Colon (tissue), 2 donors: ENCODE data around the gene IGDCC3.

Experiments
- FAIRE-seq: peaks from 2 replicates; lab custom pipeline; 2012; peaks lifted over from hg19 to GRCh38; lab: Jason Lieb, UNC
- donor health status: control.
- donor health status: control.

Gene IGDCC3

DNA sequence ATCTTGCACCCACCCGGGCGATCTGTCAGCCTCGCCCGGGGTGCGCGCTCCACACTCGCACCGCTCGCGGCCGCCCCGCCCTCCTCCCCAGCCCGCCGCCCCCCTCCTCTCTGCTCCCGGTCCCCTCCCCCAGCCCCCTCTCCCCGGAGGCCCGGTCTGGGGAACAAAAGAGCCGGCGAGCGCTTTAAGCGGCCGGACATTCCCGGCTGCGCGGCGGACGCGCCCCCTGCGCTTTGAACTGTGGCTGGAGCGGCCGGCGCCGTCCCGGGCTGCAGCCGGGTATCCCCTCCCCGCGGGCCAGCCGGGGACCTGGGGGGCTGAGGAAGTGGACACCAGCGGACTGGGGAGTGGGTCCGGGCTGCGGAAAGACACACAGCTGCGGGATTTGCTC is at the start of gene IGDCC3:
Gene IGDCC3 (minus strand): TSS at position 27 of the 391 bp plus-strand sequence. CDS start 214 bp downstream, outside the sequence.
- no peak for FAIRE-seq

DNA sequence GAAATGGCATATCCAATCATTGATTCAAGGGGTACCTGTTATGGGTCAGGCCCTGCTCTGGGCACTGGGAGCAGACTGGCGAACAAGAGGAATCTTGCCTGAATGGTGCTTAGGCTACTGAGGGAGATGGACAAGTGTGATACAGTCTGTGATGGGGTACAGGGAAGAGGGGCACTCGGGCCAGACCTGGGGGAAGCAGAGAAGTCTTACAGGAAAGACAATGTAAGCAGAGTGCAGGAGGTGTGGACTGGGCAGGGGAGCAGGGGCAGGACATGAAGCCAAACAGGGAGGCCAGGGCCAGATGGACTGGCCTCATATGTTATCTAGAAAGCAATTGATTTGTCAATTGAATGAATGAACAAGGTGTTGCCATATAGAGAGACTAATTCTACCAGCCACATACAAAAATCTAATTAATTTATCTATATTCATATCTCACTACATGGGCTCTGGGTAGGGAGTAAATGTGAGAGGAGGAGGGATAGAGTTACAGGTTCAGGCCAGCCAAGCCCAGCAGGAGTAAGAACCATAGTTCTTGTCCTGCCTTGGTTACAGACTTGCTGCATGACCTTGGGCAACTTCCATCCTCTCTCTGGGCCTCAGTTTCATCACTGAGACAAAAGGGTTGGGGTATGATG is 48.5 kb upstream of the IGDCC3 start:
- FAIRE-seq, result no peak

DNA sequence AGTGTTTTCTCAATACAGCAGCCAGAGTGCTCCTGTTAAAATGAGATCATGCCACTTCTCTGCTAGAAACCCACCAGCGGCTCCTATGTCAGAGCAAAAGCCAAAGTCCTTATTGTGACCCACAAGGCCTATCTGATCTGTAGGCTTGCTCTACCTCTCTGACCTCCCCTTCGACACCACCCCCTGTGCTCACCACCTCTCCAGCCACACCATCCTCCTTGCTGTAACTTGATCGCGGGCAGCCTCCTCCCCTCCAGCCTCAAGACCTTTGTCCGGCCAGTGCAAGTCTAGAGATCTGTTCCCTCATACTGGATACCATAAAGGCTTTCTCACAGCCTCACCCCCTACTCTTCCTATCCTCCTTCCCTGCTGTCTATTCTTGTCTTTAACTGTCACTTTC is 46.9 kb upstream of the IGDCC3 start:
- FAIRE-seq, result no peak

DNA sequence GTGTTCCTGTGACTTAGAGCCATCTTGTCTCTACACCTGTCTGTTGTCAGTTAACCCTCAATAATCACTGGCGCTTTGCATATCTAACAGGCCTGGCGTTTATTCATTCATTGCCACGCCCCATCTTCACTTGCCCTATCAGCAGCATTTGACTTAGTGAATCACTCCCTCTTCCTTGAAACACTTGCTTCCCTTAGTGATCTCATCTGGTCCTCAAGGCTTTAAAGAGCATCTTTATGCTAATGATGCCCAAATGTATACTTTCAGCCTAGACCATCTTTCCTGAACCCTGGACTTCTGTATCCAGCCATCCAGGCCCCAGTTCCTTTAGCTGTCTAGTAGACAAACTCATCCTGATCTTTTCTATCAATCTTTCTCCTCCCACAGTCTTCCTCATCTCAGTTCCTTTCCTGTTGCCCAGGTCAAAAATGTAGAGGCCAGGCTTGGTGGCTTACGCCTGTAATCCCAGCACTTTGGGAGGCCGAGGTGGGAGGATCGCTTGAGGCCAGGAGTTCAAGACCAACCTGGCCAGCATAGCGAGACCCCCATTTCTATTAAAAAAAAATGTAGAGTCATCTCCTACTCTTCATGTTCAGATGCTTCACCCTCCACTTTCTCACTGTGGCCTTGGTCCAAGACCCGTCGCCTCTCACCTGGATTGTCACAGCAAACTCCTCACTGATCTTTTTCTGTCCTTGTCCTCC is 46.3 kb upstream of the IGDCC3 start:
- no peak for FAIRE-seq

DNA sequence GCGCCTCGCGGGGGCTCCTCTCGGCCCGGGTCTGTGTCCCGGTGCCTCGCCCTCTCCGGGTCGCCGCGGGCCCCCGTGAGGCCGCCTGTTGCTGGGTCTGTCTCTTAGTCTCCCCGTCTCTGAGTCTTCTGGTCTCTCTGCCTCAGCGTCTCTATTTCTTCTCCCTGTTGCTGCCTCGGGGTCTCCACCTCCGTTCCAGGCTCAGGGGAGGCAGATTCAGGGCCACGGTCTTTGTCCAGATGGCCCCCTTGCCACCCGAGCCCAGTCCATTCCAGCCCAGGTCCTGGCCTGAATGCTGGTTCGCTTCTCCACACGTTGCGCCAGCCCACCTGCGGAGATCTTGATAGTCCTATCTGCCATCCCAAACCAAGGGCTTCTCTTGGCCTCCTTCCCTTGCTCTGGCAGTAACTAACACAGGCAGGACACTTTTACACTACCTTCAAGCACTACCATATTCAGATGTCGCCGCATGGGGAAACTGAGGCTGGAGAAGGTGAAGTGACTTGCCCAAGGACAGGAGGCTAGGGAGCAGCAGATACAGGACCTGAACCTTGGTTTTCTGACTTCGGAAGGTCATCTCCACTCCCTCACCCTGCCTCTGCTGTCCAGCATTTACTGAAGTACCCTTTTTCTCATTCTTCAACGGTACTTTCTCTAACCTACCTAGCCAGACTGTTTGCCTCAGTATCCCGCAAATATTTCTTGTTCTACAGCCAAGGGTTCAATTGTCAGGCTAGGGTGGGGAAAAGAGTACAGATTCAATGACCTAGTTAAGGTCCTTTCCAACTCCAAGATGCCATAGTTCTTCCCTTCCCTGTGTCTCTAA is 45.6 kb upstream of the IGDCC3 start:
- FAIRE-seq, result no peak

DNA sequence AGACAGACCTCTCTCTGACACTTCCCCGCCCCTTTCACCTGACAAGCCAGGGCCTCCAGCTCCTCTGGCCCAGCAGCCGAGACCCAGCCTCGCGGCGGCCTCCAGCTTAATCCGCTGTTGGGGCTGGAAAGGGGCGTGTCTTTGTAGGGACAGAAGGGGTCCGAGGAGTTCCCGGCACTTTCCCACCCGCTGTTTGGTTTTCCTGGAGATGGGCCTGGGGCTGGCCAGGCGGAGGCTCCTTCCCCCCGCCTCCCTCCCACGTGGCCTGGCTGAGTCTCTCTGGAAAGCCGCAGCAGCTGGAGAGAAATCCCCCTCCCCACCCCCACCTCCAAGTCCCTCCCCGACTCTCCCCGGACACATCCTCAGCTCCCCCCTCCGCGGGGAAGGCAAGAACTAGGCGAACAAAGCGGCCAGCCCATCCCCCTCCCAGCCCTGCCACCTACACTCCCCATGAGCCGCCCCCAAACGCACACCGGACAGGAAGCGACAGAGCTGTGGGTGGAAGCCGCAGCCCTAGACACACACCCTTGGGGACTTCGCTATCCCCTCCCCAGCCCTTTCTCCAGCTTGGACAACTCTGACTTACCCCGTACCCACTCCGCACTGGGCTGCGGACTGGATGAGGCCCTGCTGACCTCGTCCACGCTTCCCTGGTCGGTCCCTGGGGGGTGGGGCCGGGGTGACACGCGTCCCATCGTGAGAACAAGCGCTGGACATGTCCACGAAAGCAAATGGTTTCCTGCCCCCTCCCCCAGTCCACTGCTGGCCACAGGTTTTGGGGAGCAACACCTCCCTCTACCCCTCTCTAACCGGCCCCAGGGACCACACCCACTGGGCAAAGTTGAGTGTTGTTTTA is 43.8 kb upstream of the IGDCC3 start:
- FAIRE-seq, result no peak

DNA sequence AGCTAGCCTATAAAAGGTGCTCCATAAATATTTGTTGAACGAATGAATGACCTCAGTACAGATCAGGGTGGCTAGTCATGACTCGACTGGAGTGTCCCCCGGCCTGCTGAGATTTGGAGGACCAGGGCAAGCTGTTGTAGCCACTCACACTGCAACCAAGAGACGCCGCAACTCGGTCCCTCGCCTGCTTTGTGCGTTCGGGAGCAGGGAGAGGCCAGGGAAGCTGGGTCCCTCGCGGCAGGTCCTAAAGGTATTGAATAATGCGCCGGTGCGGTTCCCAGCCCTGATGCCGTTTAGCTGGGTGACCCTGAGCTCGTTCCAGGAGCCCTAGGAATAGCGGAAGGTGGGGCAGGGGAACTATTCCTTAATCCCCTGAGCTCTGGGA is 43.2 kb upstream of the IGDCC3 start:
- FAIRE-seq, result no peak

DNA sequence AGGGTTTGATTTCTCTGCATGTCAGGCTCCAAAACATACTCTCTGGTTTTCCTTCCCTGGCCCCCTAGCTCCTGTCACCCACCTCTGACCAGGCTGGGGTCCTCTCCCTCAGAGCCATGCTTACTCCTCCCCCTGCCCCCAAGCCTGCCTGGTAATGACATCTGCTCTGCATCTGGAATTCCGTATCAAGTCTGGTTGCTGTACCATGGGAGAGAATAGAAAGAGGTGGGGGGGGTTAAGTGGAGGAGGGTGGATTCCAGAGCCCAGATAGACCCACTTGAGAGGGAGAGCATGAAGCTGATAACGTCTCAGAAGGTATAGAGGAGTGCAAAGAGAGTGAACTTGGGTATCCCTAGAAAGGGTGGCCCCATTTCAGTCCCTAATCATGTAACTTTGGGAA is 40.8 kb upstream of the IGDCC3 start:
- FAIRE-seq, result no peak

DNA sequence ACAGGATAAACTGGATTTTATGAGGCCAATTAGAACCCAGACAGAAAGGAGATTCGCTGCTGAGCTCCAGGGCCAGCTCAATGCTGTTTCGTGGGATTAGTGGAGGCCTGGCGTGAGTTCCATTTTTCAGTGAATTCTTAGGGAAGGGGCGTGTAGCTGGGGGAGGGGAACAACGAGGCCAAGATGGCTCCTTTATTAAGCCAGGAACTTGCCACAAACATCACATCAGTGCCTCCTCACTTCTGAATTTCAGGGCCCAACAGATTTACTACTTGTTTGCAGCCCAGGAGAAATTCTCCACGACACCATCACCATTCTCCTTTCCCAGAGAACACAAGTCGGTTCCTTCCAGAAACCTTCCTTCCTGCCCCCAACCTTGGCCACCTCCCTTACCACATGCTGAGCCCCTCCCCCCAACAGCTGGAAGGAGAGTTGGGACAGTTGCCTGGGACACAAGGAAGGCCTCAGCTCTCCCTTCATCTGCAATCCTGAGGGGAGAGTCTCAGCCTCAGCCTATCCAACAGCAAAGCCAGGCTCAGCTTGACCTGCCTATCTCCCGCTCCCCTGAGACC is 39.1 kb upstream of the IGDCC3 start:
- FAIRE-seq, result no peak

DNA sequence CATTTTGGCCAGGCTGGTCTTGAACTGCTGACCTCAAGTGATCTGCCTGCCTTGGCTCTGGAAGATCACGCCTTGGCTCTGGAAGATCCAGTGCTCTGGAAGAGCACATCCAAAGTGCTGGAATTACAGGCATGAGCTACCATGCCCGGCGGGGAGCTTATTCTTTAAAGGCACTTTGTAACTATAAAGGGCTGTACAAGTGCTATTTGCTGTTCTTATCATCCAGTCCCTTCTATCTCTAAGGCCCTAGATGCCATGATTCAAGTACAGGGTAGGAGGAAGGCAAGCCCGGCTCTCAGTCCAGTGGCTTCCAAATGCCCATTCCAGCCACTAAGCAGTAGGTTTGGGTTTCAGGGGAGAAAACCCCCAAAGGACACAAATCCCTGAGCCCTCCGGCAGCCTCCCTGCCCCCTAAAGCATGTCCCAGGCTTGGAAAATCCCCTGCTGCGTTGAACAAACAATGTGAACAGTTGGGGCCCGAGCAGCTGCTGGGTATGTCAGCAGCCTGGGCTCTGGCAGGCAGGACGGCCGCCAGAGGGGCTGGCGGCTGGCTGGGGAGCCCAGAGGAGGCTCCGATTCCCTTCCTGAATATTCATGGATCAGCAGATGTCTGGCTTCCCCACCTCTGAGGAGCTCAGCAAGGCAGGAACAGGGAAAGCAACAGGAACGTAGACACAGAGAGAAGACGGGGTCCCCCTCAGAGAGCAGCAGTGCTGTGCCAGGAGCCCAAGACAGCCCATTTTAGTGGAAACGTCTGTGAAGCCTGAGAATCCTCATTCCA is 37.2 kb upstream of the IGDCC3 start:
- FAIRE-seq, result no peak

DNA sequence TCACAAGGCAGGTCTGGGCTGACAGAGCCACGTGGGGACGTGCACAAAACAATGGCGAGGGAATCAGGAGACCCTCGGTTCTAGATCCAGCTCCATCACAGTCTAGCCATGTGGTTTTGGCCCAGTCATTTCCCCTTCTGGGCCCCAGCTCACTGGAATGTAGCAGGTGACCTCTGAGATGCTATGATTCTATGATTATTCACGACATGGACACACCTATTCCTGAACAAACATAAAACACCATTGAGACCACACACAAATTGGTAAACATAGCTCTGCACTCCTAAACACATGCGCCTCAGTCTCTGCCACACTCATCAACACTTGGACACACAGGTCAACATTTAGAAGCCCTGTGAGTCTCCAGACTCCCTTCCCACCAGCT is 36.0 kb upstream of the IGDCC3 start:
- FAIRE-seq, result no peak

DNA sequence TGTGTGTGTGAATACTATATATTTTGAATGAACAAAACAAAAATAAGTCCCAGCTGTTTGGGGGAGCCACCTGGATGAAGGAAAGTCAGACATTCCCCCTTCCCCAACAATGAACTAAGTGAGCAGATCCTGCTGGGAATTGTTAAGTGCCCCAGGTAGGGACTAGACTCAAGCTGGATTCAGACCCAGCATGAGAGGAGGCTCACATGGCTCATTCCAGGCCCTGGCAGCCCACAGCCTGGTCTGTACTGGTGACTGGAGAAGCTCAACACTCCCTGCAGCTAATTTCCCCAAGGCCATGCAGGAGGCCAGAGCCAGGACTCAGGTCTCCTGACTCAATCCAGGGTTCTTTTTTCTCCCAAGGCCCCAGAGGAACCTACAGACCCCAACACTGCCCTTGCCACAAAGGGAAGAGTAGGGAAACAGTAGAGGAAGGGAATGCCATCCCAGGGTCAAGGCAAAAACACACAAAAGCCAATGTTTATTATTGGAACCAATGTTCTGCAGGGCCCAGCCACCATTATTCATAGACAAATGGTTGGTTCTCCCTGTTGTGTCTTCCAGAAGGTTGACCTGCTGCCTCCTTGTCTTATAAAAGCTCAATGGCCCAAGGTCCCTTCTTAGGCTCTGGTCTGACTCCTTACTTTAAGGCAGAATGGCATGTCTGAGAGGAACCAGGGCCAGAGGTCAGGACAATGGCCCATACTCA is 35.4 kb upstream of the IGDCC3 start:
- no peak for FAIRE-seq

DNA sequence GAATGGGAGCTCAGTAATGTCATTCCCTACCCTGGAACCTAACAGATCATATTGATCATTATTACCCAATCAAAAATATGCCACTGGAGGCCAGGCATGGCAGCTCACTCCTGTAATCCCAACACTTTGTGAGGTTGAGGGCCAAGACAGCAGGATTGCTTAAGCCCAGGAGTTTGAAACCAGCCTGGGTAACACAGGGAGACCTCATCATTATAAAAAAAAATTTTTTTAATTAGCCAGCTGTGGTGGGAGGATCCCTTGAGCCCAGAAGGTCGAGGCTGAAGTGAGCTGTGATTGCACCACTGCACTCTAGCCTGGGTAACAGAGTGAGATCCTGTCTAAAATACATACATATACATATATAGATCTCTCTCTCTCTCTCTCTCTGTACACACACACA is 34.8 kb upstream of the IGDCC3 start:
- FAIRE-seq, result no peak

DNA sequence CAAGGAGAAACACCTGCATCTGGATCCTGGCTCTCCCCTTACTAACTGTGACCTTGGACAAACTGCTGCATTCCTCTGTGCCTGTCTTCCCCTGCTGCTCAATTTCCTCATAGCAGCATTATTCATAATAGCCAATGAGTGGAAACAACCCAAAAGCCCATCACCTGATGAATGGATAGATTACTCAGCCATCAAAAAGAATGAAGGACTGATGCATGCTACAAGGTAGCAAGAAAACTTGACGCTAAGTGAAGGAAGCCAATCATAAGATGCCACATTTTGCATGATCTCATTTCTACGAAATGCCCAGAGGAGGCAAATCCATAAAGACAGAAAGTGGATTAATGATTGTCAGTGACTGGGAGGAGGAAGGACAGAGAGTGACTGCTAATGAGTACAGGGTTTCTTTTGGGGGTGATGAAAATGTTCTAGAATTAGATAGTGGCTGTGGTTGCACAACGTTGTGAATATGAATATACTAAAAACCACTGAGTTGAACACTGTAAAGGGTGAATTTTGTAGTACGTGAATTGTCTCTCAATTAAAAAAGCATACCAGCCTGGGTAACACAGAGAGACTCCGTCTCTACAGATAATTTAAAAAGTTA is 33.8 kb upstream of the IGDCC3 start:
- FAIRE-seq, result no peak

DNA sequence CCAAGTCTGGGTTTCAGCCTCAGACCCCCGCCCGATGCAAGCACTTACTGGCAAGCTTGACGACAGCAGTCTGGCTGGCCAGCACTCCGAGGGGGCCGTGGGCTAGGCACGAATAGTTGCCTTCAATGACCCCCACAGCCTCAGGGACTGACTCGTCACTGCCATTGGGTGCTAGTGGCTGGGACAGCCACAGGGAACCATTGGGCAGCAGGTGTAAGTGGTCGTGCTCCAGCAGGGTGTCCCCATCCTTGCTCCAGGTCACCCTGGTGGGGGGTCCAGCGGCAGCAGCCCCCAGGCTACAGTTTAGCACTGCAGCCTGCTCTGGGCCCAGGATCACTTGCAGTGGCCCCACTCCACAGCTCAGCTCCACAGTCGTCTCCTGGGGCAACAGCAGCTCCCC is 33.2 kb upstream of the IGDCC3 start:
- FAIRE-seq, result no peak

DNA sequence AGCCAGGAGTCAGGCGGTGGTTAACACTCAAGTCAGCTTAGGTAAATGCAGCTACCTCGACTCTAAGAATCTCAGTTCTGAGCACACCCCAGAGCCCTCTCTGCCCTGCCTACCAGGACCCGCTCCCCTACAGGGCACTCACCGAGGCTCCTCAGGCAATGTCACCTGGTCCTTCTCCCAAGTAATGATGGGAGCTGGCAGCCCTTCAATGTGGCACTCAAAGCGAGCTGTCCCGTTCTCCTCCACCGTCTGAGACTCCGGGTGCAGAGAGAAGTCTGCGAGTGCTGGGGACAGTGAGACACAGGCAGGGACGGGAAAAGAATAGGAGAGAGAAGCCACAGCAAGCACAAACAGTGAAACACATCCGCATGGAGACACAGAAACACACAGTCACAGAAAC is 32.2 kb upstream of the IGDCC3 start:
- no peak for FAIRE-seq

DNA sequence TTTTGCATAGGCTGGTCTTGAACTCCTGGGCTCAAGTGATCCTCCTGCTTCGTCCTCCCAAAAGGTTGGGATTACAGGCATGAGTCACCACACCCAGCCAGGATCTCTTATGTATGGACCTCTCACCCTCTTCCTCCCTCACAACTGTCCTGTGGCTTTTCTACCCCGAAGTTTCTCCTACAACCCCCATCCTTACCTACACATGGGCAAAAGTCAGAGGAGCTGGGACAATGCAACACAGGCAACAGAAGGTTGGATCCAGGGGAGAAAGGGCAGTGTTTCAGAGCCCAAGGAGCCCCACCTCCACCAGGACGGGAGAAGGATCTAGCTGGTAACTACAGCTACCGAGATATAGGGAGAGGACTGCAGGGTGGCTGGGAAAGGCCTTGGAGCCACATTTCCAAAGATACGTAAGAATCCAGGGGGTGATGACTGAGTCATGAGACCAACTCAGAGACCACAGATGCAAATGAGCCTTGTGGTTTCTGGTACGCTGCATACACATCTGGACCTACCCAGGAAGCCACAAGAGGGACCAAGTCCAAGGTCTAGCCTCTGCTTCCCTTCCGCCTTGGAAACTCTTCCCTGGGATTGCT is 31.3 kb upstream of the IGDCC3 start:
- FAIRE-seq, result no peak

DNA sequence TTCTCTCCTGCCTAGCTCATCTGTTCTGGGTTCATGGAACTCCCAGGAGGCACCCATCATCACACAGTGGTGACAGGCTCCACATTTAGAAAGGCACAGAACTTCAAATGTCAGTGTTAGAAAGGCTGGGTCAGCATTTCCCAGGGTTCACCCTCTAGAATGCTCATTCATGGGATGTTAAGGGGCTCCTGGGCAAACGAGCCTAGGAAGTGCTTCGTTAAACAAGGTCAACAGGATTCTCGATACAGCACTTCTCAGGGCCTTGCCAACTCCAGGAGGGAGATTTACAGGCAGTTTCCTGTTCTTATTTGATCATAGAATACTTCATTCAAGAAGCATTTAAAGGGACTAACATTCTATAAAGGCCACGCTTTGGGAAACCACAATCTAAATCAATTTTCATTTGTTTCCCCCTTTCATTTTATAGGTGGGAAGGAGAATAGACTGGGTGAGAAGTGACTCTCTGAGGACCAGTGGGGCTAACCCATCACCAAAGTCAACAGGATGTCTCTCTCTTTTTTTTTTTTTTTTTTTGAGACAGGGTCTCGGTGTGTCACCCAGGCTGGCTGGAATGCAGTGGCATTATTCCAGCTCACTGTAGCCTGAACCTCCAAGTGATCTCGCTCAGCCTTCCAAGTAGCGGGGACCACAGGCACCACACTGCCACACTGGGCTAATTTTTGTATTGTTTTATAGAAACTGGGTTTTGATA is 30.7 kb upstream of the IGDCC3 start:
- FAIRE-seq, result no peak

DNA sequence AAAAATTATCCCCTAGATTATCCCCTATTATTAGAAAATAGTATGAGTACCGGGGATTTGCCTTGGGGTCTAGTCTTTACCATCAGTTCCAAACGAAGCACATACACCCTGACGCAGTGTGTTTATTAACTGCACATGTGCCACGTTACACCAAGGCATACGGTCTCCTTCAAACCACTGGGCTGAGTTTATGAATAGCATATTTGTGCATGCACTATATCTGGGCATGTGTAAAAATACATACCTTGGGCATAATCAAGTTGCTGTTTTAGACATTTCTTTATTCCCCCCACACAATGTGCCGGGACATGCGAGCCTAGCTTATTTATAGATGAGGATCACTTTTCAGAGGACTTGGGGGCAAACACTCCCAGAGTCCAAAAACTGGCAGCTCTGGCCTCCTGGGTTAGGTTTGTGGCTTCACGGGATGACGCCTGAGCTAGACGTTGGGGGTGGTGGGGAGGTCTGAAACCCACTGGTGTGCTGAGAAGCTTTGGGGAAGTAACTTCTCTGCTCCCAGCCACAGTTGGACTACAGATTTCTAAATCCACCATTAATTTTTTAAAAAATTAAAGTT is 28.7 kb upstream of the IGDCC3 start:
- no peak for FAIRE-seq
